Cardiac muscle cell (in vitro differentiated cells and primary cell): ENCODE results near the gene KDF1. TPM values are rescaled to one million over a fixed set of nuclear protein-coding genes. Genes with fewer than 3 reads are reported as not detected.

Experiments used
- DNase-seq, 2 donors: peaks; one replicate each; pipeline versions ENCODE4 v3.0.0 to v3.0.0-alpha.2; 2010 to 2017; ENCODE audit warnings: low read depth in 1 of 2, low spot score in 1 of 2
- H3K27ac ChIP-seq: fragments of 200-600 bp; sonication (generic); 2 replicates; pipeline ENCODE4 v1.5.1; 2016
- H3K27me3 ChIP-seq: fragments of 200-600 bp; sonication (generic); 2 replicates; pipeline ENCODE4 v1.6.0; 2016; ENCODE audit warnings: control low read depth
- H3K36me3 ChIP-seq: fragments of 200-600 bp; sonication (generic); 2 replicates; pipeline ENCODE4 v1.5.1; 2016; ENCODE audit warnings: control low read depth
- H3K4me1 ChIP-seq: fragments of 200-600 bp; sonication (generic); 2 replicates; pipeline ENCODE4 v1.8.1; 2017; ENCODE audit warnings: low read depth, mild to moderate bottlenecking, mixed run types
- H3K4me3 ChIP-seq: fragments of 200-600 bp; sonication (generic); 2 replicates; pipeline ENCODE4 v1.5.1; 2016; ENCODE audit warnings: mild to moderate bottlenecking
- H3K9me3 ChIP-seq: fragments of 200-600 bp; sonication (generic); 2 replicates; pipeline ENCODE4 v1.5.1; 2017; ENCODE audit warnings: low read depth, mild to moderate bottlenecking, control low read depth
- polyA plus RNA-seq: library from polyadenylated mRNA; unstranded; fragments of >200 nt; fragmentation: Nextera tagmentation; extraction: Ambion mirVana; gene quantifications from 2 replicates; pipeline ENCODE4 v1.2.1, GENCODE V29; 2016
- total RNA-seq: library from RNA; depleted of rRNA; stranded (reverse); fragments of >200 nt; gene quantifications from 2 replicates; pipeline ENCODE4 v1.2.3, GENCODE V29; 2016
- TF ChIP-seq, protein P1 (sequence below): IDR thresholded peaks from 2 replicates; pipeline ENCODE4 v1.5.1; 2012; ENCODE audit warnings: low read depth, mild to moderate bottlenecking, low read length

The KDF1 gene
- total and polyA plus RNA-seq, 2 experiments from 2014 or later, result 0.35 to 0.63 TPM

- Histone ChIP-seq H3K27me3 (no peaks in the 10 kb centered on the region), H3K4me1 (peaks cover 6% of the 10 kb centered on the region), H3K36me3 (peaks cover 2% of the 10 kb centered on the region), H3K9me3 (no peaks in the 10 kb centered on the region), H3K4me3 (peak overlapping the region; percentile 59), H3K27ac (peak overlapping the region; percentile 98)
- no peak for DNase-seq
- TF ChIP-seq, protein P1, sequence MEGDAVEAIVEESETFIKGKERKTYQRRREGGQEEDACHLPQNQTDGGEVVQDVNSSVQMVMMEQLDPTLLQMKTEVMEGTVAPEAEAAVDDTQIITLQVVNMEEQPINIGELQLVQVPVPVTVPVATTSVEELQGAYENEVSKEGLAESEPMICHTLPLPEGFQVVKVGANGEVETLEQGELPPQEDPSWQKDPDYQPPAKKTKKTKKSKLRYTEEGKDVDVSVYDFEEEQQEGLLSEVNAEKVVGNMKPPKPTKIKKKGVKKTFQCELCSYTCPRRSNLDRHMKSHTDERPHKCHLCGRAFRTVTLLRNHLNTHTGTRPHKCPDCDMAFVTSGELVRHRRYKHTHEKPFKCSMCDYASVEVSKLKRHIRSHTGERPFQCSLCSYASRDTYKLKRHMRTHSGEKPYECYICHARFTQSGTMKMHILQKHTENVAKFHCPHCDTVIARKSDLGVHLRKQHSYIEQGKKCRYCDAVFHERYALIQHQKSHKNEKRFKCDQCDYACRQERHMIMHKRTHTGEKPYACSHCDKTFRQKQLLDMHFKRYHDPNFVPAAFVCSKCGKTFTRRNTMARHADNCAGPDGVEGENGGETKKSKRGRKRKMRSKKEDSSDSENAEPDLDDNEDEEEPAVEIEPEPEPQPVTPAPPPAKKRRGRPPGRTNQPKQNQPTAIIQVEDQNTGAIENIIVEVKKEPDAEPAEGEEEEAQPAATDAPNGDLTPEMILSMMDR, result no peak
Observed at GRCh38 chr1:26900815-26901511, 59.3 kb downstream of the KDF1 start.

GRCh38 chr1:26900001-26900814, 60.1 kb downstream of the KDF1 start, which contains the start of gene GPATCH3:
TSS of gene GPATCH3 (minus strand) at chr1:26900467. CDS start at chr1:26900442, 25 bp downstream.
- Histone ChIP-seq H3K27ac (peak within 1 kb of the TSS; percentile 98), H3K9me3 (no peaks in the 10 kb centered on the region), H3K36me3 (peaks cover 5% of the 10 kb centered on the region), H3K4me1 (peaks cover 6% of the 10 kb centered on the region), H3K27me3 (no peaks in the 10 kb centered on the region), H3K4me3 (peak within 1 kb of the TSS; percentile 59)
- TF ChIP-seq, protein P1, result no peak
- peak; percentile 95 for DNase-seq

Other genes with a start within 250 kb of the KDF1 start
- 8.5 and 13.7 TPM in 2 replicates for gene PIGV, start 172.5 kb downstream of the KDF1 start, total RNA-seq
- gene PIGV, start 172.5 kb downstream of the KDF1 start, polyA plus RNA-seq, result 11.7 and 12.4 TPM in 2 replicates
- 16.2 and 16.6 TPM in 2 replicates for gene ZDHHC18, start 133.8 kb downstream of the KDF1 start, total RNA-seq
- gene ZDHHC18, start 133.8 kb downstream of the KDF1 start, polyA plus RNA-seq, result 16.1 and 16.6 TPM in 2 replicates
- 0.15 and 0.25 TPM in 2 replicates for gene SFN, start 97.3 kb downstream of the KDF1 start, total RNA-seq
- gene SFN, start 97.3 kb downstream of the KDF1 start, polyA plus RNA-seq, result 0.13 TPM in 1 of 2 replicates, not detected in the other
- gene GPN2, start 70.2 kb downstream of the KDF1 start, total RNA-seq, result 18.4 and 21.5 TPM in 2 replicates
- 32.2 and 35.4 TPM in 2 replicates for gene GPN2, start 70.2 kb downstream of the KDF1 start, polyA plus RNA-seq
- gene GPATCH3, start 60.0 kb downstream of the KDF1 start, total RNA-seq, result 11.0 and 16.1 TPM in 2 replicates
- gene GPATCH3, start 60.0 kb downstream of the KDF1 start, polyA plus RNA-seq, result 15.9 and 16.1 TPM in 2 replicates
- gene NR0B2, start 46.5 kb downstream of the KDF1 start, total RNA-seq, result 3.3 and 3.9 TPM in 2 replicates
- gene NR0B2, start 46.5 kb downstream of the KDF1 start, polyA plus RNA-seq, result 2.1 and 2.4 TPM in 2 replicates
- gene NUDC, start 38.7 kb downstream of the KDF1 start, total RNA-seq, result 73.8 and 99.6 TPM in 2 replicates
- 152 and 192 TPM in 2 replicates for gene NUDC, start 38.7 kb downstream of the KDF1 start, polyA plus RNA-seq
- gene TRNP1, start 33.2 kb upstream of the KDF1 start, total RNA-seq, result 61.7 and 63.7 TPM in 2 replicates
- gene TRNP1, start 33.2 kb upstream of the KDF1 start, polyA plus RNA-seq, result 42.9 and 55.5 TPM in 2 replicates
- 8.8 and 9.4 TPM in 2 replicates for gene TENT5B, start 52.4 kb upstream of the KDF1 start, total RNA-seq
- 6.8 and 8.5 TPM in 2 replicates for gene TENT5B, start 52.4 kb upstream of the KDF1 start, polyA plus RNA-seq
- 10.9 and 13.9 TPM in 2 replicates for gene SLC9A1, start 194.7 kb upstream of the KDF1 start, total RNA-seq
- 18.7 and 19.4 TPM in 2 replicates for gene SLC9A1, start 194.7 kb upstream of the KDF1 start, polyA plus RNA-seq